ENCODE data around the gene AGBL1.
"Not testable (repeated sequence)": the region's sequence is repeated elsewhere in the genome, so short reads cannot be mapped to it uniquely, and the experiment has no call there.

Gene AGBL1

GRCh38 chr15:86493884-86494283 is 414.2 kb downstream of the AGBL1 start:
- in situ Hi-C loops (cut with HindIII; ENCODE audit: low sequenced_read_pairs): no loop called here

DNA sequence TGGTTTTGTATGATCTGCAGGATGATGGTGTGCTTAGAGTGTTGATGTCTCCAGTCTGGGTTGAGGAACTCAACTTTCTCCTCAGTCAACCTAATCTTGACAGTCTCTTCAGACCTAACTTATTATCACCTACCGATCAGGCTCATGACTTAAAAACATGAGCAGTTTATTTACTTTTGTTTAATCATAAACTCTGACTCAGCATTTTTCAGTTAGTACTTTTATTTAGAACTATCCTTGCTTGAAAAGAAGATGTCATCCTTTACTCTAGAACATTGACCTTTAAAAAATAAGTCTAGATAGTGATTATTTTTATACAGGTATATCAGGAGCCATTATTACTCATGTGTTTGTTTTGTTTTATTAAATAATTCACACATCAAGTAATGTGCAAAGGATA is 414.8 kb downstream of the AGBL1 start:
- in situ Hi-C loops (cut with HindIII; ENCODE audit: low sequenced_read_pairs): no loop called here

DNA sequence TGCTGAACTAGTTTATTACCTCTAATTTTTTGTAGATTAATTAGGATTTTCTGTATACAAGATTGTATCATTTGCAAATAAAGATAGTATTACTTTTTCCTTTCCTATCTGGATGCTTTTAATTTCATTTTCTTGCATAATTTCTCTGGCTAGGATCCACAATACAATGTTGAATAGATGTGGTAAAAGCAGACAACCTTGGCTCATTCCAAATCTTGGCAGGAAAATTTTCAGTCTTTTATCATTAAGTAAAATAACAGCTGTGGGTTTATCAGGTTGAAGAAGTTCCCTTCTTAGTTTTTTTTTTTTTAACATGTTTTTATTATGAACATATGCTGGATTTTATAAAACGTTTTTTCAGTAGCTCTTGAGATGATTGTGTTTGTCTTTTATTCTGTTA is 422.6 kb downstream of the AGBL1 start:
- in situ Hi-C loops (cut with HindIII; ENCODE audit: low sequenced_read_pairs): no loop called here

GRCh38 chr15:86505951-86506350 is 426.3 kb downstream of the AGBL1 start:
- in situ Hi-C loops (cut with HindIII; ENCODE audit: low sequenced_read_pairs): no loop called here

GRCh38 chr15:86506401-86506800 is 426.7 kb downstream of the AGBL1 start:
- in situ Hi-C loops (cut with HindIII; ENCODE audit: low sequenced_read_pairs): no loop called here

- in situ Hi-C loops (cut with HindIII; ENCODE audit: low sequenced_read_pairs): no loop called here
Measured at GRCh38 chr15:86515625-86516024, 436.0 kb downstream of the AGBL1 start.

DNA sequence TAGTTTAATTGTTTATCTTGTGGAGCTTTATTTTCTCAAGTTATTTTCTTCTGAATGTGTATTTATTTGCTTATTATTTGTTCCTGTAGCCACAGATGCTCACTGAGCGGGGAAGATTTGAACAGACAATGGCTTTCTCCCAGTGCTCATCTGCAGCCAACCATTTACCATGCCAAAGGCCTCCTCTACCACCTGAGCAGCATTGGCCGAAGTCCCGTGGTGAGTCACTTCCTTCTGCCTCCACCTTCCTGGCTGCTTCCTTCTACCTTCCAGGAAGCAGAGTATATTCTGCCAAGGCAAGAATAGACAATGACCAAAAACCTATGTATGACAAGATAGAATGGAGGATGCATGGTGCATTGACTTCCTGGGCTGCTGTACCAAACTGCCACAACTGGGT is 443.1 kb downstream of the AGBL1 start:
- in situ Hi-C loops (cut with HindIII; ENCODE audit: low sequenced_read_pairs): no loop called here

- in situ Hi-C loops (cut with HindIII; ENCODE audit: low sequenced_read_pairs): no loop called here
Measured at GRCh38 chr15:86526938-86527690, 447.4 kb downstream of the AGBL1 start.

DNA sequence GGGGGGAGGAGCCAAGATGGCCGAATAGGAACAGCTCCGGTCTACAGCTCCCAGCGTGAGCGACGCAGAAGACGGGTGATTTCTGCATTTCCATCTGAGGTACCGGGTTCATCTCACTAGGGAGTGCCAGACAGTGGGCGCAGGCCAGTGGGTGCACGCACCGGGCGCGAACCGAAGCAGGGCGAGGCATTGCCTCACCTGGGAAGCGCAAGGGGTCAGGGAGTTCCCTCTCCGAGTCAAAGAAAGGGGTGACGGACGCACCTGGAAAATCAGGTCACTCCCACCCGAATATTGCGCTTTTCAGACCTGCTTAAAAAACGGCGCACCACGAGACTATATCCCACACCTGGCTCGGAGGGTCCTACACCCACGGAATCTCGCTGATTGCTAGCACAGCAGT is 448.4 kb downstream of the AGBL1 start:
- in situ Hi-C loops (cut with HindIII; ENCODE audit: low sequenced_read_pairs): not testable (repeated sequence)

GRCh38 chr15:86538141-86538540 is 458.5 kb downstream of the AGBL1 start:
- in situ Hi-C loops (cut with HindIII; ENCODE audit: low sequenced_read_pairs): no loop called here

DNA sequence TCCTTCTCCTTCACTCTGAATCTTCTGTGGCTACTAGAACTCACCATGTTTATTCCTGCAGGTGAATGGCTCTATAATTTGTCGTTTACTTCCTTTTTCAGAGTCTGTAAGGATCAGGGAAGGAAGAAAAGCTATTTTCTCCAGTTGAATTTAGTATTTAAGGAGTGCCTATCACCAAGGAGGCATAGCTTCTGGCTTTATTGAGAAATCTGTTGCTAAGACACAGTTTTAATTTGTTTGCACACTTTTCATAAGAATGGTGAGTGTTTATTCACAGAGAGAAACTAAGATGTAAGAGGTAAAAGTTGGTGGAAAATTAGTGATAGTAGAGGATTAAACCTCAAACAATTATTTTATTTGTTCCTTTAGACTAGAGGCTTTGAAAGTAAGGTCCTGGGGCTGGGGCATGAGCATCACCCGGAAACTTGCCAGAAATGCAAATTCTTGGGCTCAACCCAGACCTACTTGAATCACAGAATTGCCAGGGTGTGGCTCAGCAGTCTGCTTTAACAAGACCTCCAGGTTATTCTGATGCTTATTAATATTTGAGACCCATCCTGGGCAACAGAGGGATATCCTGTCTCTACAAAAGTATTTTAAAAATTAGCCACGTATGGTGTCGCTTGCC is 461.3 kb downstream of the AGBL1 start:
- in situ Hi-C loops (cut with HindIII; ENCODE audit: low sequenced_read_pairs): no loop called here

- in situ Hi-C loops (cut with HindIII; ENCODE audit: low sequenced_read_pairs): no loop called here
Measured at GRCh38 chr15:86541540-86541939, 461.9 kb downstream of the AGBL1 start.

DNA sequence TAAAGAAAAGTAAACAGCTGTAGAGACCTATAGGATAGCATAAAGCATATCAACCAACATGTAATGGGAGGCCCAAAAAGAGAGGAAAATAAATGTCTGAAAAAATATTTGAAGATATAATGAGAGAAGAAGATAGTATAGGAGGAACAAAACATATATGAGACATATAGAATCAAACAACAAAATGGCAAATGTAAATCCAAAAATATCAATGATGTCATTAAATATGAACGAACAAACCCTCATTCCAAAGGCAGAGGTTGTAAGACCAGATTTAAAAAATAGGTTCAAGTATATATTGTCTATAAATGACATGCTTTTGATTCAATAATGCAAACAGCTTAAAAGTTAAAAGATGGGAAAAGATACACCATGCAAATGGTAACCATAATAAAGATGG is 470.4 kb downstream of the AGBL1 start:
- in situ Hi-C loops (cut with HindIII; ENCODE audit: low sequenced_read_pairs): no loop called here

GRCh38 chr15:86553108-86553507 is 473.4 kb downstream of the AGBL1 start:
- in situ Hi-C loops (cut with HindIII; ENCODE audit: low sequenced_read_pairs): no loop called here

- in situ Hi-C loops (cut with HindIII; ENCODE audit: low sequenced_read_pairs): no loop called here
Measured at GRCh38 chr15:86555098-86555497, 475.4 kb downstream of the AGBL1 start.

GRCh38 chr15:86555939-86556338 is 476.3 kb downstream of the AGBL1 start:
- in situ Hi-C loops (cut with HindIII; ENCODE audit: low sequenced_read_pairs): no loop called here

DNA sequence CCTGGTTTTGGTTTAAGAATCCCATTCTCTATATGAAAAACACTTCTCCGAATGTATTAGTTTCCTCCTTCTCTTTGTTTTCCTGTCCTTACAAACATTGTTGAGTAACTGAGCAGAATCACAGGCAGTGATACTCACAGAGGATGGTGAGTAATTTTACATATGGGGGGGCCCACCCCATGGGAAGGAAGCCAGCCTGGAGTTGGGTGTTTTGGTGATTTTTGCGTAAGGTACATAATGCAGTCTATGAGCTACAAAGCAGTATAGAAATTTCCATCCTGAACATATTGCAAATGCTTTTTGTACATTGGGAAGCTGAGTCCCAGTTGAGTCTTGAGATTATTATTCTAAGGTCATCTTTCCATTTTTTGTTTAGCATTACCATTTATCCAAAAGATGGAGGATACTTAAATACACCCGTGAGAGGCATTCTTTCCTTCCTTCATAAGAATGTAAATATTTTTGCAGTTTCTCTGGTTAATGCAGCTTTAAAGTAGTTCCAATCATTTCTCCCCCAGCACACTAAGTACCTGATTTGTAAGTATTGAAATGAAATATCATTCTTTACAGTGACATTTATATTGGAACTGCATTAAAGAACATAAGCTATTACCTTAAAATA is 476.8 kb downstream of the AGBL1 start:
- in situ Hi-C loops (cut with HindIII; ENCODE audit: low sequenced_read_pairs): no loop called here

GRCh38 chr15:86557018-86557550 is 477.4 kb downstream of the AGBL1 start:
- in situ Hi-C loops (cut with HindIII; ENCODE audit: low sequenced_read_pairs): no loop called here

- in situ Hi-C loops (cut with HindIII; ENCODE audit: low sequenced_read_pairs): no loop called here
Measured at GRCh38 chr15:86558252-86558651, 478.6 kb downstream of the AGBL1 start.

GRCh38 chr15:86558686-86559085 is 479.0 kb downstream of the AGBL1 start:
- in situ Hi-C loops (cut with HindIII; ENCODE audit: low sequenced_read_pairs): no loop called here

GRCh38 chr15:86568378-86568777 is 488.7 kb downstream of the AGBL1 start:
- in situ Hi-C loops (cut with HindIII; ENCODE audit: low sequenced_read_pairs): no loop called here

DNA sequence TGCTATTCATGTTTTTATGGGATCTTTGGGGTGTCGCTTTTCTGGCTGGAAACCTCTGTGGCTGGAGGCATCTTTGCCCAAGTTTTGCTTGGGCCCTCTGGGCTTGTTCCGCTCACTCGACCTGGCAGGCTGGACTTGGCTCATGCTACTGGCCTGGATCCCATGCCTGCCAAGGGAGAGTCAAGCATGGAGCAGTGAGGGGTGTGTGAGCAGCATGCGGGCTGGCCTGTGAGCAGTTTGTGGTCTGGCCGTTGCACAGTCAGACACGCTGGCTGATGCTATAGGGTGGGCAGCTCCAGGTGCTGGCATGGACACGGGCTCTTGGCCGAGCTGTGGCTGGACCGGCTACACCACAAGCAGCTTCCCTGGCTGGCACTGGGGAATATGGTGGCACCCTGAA is 491.1 kb downstream of the AGBL1 start:
- in situ Hi-C loops (cut with HindIII; ENCODE audit: low sequenced_read_pairs): no loop called here

Data from DLD1 (cell line).